ENCODE data around the gene OMA1.
"Not testable (repeated sequence)": the region's sequence is repeated elsewhere in the genome, so short reads cannot be mapped to it uniquely, and the experiment has no call there.

The OMA1 gene

GRCh38 chr1:58528518-58528917 is 18.0 kb downstream of the OMA1 start:
- no peak for DNase-seq (ENCODE audit: low spot score)

GRCh38 chr1:58524353-58524945 is 22.1 kb downstream of the OMA1 start:
- DNase-seq (ENCODE audit: low spot score): no peak

- peak; percentile 52 for DNase-seq (ENCODE audit: low spot score)
These were observed 30.6 kb downstream of the OMA1 start for GRCh38 chr1:58515794-58516401.

- DNase-seq (ENCODE audit: low spot score): no peak
These were observed 32.6 kb downstream of the OMA1 start for GRCh38 chr1:58513956-58514355.

GRCh38 chr1:58508629-58509028 is 37.9 kb downstream of the OMA1 start:
- DNase-seq (ENCODE audit: low spot score): no peak

- no peak for DNase-seq (ENCODE audit: low spot score)
These were observed 41.2 kb downstream of the OMA1 start for GRCh38 chr1:58505286-58505685.

- no peak for DNase-seq (ENCODE audit: low spot score)
These were observed 44.0 kb downstream of the OMA1 start for GRCh38 chr1:58502519-58502918.

GRCh38 chr1:58500043-58500442 is 46.5 kb downstream of the OMA1 start:
- DNase-seq (ENCODE audit: low spot score): no peak

GRCh38 chr1:58497499-58497898 is 49.0 kb downstream of the OMA1 start:
- DNase-seq (ENCODE audit: low spot score): no peak

GRCh38 chr1:58496042-58496441 is 50.5 kb downstream of the OMA1 start:
- no peak for DNase-seq (ENCODE audit: low spot score)

GRCh38 chr1:58488914-58489313 is 57.6 kb downstream of the OMA1 start:
- DNase-seq (ENCODE audit: low spot score): not testable (repeated sequence)

- DNase-seq (ENCODE audit: low spot score): no peak
These were observed 59.5 kb downstream of the OMA1 start for GRCh38 chr1:58487002-58487401.

- no peak for DNase-seq (ENCODE audit: low spot score)
These were observed 64.6 kb downstream of the OMA1 start for GRCh38 chr1:58481962-58482361.

GRCh38 chr1:58480191-58480590 is 66.3 kb downstream of the OMA1 start:
- no peak for DNase-seq (ENCODE audit: low spot score)

- no peak for DNase-seq (ENCODE audit: low spot score)
These were observed 69.1 kb downstream of the OMA1 start for GRCh38 chr1:58477390-58477789.

GRCh38 chr1:58476179-58476578 is 70.3 kb downstream of the OMA1 start:
- no peak for DNase-seq (ENCODE audit: low spot score)

GRCh38 chr1:58469476-58469875 is 77.0 kb downstream of the OMA1 start:
- DNase-seq (ENCODE audit: low spot score): no peak

GRCh38 chr1:58469016-58469415 is 77.5 kb downstream of the OMA1 start:
- DNase-seq (ENCODE audit: low spot score): no peak

GRCh38 chr1:58468612-58469011 is 77.9 kb downstream of the OMA1 start:
- no peak for DNase-seq (ENCODE audit: low spot score)

GRCh38 chr1:58466630-58467241 is 79.8 kb downstream of the OMA1 start:
- no peak for DNase-seq (ENCODE audit: low spot score)

GRCh38 chr1:58465825-58466629 is 80.5 kb downstream of the OMA1 start:
- no peak for DNase-seq (ENCODE audit: low spot score)

- DNase-seq (ENCODE audit: low spot score): no peak
These were observed 81.3 kb downstream of the OMA1 start for GRCh38 chr1:58465176-58465575.

GRCh38 chr1:58460469-58460868 is 86.1 kb downstream of the OMA1 start:
- no peak for DNase-seq (ENCODE audit: low spot score)
